ENCODE measurements around the gene DDAH1. TPM values are rescaled to one million over a fixed set of nuclear protein-coding genes. Genes with fewer than 3 reads are reported as not detected.

Gene DDAH1
- total and polyA plus RNA-seq, 2 experiments from 2014 or later = 29.4 to 41.7 TPM

DNA sequence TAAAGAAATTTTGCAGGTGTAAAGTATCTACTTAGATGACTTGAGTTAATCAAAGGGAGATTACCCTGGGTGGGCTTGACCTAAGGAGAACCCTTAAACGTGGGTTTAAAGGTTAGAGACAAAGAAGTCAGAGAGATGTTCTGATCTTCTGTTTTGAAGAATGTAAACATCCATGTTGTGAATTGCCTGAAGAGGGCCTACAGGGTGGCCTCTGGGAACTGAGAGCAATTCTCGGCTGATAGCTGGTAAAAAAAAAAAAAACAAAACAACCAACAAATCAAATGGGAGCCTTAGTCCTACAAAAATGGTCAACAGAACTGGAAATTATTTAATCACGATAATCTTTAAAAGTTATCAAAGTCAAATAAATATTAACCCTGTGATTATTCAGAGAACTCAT lies 99.1 kb downstream of the DDAH1 start:
- Histone ChIP-seq H3K4me2 (no peak overlapping the region), H3K36me3 (ENCODE audit: insufficient read depth) (no peaks in the 10 kb centered on the region), H2AFZ (no peak overlapping the region), H3K27me3 (ENCODE audit: insufficient read depth) (no peaks in the 10 kb centered on the region), H3K79me2 (replicated peaks; ENCODE audit: insufficient read depth) (no peaks in the 10 kb centered on the region), H3K4me1 (ENCODE audit: insufficient read depth) (no peaks in the 10 kb centered on the region), H3F3A (replicated peaks; ENCODE audit: low read depth) (no peaks in the 10 kb centered on the region), H3K4me3 (no peak overlapping the region), H4K20me1 (replicated peaks; ENCODE audit: insufficient read depth) (no peaks in the 10 kb centered on the region), H3K27ac (ENCODE audit: low read depth) (no peak overlapping the region), H3K9me2 (ENCODE audit: insufficient read depth) (no peaks in the 10 kb centered on the region)
- no peaks in the 10 kb centered on the region for H3K9me3 Mint-ChIP-seq
- H3K27me3 Mint-ChIP-seq (ENCODE audit: insufficient read depth, low read depth, poor library complexity) = no peaks in the 10 kb centered on the region
- no peaks in the 10 kb centered on the region for H3K36me3 Mint-ChIP-seq (ENCODE audit: low read depth)
- no peak for TF ChIP-seq CREB1 (CRISPR knock-in tag; IDR thresholded peaks at IDR 0.05; ENCODE audit: low read depth)
- TF ChIP-seq STAT1 (IDR thresholded peaks at IDR 0.05; ENCODE audit: unreplicated experiment) = no peak
- TF ChIP-seq ZNF331 (CRISPR knock-in tag; IDR thresholded peaks at IDR 0.05; ENCODE audit: low read depth) = no peak
- no peak for TF ChIP-seq POLR2AphosphoS5 (IDR thresholded peaks at IDR 0.05; ENCODE audit: low read depth)
- TF ChIP-seq, protein P1, sequence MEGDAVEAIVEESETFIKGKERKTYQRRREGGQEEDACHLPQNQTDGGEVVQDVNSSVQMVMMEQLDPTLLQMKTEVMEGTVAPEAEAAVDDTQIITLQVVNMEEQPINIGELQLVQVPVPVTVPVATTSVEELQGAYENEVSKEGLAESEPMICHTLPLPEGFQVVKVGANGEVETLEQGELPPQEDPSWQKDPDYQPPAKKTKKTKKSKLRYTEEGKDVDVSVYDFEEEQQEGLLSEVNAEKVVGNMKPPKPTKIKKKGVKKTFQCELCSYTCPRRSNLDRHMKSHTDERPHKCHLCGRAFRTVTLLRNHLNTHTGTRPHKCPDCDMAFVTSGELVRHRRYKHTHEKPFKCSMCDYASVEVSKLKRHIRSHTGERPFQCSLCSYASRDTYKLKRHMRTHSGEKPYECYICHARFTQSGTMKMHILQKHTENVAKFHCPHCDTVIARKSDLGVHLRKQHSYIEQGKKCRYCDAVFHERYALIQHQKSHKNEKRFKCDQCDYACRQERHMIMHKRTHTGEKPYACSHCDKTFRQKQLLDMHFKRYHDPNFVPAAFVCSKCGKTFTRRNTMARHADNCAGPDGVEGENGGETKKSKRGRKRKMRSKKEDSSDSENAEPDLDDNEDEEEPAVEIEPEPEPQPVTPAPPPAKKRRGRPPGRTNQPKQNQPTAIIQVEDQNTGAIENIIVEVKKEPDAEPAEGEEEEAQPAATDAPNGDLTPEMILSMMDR (conservative IDR thresholded peaks at IDR 0.05; ENCODE audit: low read depth in 2 of 2) = no peak
- TF ChIP-seq, protein P2, sequence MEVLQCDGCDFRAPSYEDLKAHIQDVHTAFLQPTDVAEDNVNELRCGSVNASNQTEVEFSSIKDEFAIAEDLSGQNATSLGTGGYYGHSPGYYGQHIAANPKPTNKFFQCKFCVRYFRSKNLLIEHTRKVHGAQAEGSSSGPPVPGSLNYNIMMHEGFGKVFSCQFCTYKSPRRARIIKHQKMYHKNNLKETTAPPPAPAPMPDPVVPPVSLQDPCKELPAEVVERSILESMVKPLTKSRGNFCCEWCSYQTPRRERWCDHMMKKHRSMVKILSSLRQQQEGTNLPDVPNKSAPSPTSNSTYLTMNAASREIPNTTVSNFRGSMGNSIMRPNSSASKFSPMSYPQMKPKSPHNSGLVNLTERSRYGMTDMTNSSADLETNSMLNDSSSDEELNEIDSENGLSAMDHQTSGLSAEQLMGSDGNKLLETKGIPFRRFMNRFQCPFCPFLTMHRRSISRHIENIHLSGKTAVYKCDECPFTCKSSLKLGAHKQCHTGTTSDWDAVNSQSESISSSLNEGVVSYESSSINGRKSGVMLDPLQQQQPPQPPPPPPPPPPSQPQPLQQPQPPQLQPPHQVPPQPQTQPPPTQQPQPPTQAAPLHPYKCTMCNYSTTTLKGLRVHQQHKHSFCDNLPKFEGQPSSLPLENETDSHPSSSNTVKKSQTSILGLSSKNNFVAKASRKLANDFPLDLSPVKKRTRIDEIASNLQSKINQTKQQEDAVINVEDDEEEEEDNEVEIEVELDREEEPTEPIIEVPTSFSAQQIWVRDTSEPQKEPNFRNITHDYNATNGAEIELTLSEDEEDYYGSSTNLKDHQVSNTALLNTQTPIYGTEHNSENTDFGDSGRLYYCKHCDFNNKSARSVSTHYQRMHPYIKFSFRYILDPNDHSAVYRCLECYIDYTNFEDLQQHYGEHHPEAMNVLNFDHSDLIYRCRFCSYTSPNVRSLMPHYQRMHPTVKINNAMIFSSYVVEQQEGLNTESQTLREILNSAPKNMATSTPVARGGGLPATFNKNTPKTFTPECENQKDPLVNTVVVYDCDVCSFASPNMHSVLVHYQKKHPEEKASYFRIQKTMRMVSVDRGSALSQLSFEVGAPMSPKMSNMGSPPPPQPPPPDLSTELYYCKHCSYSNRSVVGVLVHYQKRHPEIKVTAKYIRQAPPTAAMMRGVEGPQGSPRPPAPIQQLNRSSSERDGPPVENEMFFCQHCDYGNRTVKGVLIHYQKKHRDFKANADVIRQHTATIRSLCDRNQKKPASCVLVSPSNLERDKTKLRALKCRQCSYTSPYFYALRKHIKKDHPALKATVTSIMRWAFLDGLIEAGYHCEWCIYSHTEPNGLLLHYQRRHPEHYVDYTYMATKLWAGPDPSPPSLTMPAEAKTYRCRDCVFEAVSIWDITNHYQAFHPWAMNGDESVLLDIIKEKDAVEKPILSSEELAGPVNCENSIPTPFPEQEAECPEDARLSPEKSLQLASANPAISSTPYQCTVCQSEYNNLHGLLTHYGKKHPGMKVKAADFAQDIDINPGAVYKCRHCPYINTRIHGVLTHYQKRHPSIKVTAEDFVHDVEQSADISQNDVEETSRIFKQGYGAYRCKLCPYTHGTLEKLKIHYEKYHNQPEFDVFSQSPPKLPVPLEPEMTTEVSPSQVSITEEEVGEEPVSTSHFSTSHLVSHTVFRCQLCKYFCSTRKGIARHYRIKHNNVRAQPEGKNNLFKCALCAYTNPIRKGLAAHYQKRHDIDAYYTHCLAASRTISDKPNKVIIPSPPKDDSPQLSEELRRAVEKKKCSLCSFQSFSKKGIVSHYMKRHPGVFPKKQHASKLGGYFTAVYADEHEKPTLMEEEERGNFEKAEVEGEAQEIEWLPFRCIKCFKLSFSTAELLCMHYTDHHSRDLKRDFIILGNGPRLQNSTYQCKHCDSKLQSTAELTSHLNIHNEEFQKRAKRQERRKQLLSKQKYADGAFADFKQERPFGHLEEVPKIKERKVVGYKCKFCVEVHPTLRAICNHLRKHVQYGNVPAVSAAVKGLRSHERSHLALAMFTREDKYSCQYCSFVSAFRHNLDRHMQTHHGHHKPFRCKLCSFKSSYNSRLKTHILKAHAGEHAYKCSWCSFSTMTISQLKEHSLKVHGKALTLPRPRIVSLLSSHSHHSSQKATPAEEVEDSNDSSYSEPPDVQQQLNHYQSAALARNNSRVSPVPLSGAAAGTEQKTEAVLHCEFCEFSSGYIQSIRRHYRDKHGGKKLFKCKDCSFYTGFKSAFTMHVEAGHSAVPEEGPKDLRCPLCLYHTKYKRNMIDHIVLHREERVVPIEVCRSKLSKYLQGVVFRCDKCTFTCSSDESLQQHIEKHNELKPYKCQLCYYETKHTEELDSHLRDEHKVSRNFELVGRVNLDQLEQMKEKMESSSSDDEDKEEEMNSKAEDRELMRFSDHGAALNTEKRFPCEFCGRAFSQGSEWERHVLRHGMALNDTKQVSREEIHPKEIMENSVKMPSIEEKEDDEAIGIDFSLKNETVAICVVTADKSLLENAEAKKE (CRISPR knock-in tag; IDR thresholded peaks at IDR 0.05) = no peak
- no peak for TF ChIP-seq EZH2 (IDR thresholded peaks at IDR 0.05; ENCODE audit: low read depth, unreplicated experiment)
- TF ChIP-seq, protein P3, sequence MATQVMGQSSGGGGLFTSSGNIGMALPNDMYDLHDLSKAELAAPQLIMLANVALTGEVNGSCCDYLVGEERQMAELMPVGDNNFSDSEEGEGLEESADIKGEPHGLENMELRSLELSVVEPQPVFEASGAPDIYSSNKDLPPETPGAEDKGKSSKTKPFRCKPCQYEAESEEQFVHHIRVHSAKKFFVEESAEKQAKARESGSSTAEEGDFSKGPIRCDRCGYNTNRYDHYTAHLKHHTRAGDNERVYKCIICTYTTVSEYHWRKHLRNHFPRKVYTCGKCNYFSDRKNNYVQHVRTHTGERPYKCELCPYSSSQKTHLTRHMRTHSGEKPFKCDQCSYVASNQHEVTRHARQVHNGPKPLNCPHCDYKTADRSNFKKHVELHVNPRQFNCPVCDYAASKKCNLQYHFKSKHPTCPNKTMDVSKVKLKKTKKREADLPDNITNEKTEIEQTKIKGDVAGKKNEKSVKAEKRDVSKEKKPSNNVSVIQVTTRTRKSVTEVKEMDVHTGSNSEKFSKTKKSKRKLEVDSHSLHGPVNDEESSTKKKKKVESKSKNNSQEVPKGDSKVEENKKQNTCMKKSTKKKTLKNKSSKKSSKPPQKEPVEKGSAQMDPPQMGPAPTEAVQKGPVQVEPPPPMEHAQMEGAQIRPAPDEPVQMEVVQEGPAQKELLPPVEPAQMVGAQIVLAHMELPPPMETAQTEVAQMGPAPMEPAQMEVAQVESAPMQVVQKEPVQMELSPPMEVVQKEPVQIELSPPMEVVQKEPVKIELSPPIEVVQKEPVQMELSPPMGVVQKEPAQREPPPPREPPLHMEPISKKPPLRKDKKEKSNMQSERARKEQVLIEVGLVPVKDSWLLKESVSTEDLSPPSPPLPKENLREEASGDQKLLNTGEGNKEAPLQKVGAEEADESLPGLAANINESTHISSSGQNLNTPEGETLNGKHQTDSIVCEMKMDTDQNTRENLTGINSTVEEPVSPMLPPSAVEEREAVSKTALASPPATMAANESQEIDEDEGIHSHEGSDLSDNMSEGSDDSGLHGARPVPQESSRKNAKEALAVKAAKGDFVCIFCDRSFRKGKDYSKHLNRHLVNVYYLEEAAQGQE (IDR thresholded peaks at IDR 0.05; ENCODE audit: unreplicated experiment) = no peak
- TF ChIP-seq, protein P4, sequence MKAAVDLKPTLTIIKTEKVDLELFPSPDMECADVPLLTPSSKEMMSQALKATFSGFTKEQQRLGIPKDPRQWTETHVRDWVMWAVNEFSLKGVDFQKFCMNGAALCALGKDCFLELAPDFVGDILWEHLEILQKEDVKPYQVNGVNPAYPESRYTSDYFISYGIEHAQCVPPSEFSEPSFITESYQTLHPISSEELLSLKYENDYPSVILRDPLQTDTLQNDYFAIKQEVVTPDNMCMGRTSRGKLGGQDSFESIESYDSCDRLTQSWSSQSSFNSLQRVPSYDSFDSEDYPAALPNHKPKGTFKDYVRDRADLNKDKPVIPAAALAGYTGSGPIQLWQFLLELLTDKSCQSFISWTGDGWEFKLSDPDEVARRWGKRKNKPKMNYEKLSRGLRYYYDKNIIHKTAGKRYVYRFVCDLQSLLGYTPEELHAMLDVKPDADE (IDR thresholded peaks at IDR 0.05) = no peak
- no peak for TF ChIP-seq NANOG (IDR thresholded peaks at IDR 0.05; ENCODE audit: borderline replicate concordance)
- TF ChIP-seq JUNB (IDR thresholded peaks at IDR 0.05; ENCODE audit: unreplicated experiment) = no peak
- no peak for TF ChIP-seq EZH2phosphoT487 (IDR thresholded peaks at IDR 0.05; ENCODE audit: unreplicated experiment)
- no peak for TF ChIP-seq ZNF114 (CRISPR knock-in tag; IDR thresholded peaks at IDR 0.05)
- no peak for ATAC-seq
- peaks cover 5% of the 10 kb centered on the region; the same call in 2 of the 3 replicates for H3K4me1 Mint-ChIP-seq
- no peak overlapping the region for H3K4me3 Mint-ChIP-seq
- no peak overlapping the region for H3K27ac Mint-ChIP-seq
- no peak for DNase-seq (ENCODE audit: low spot score)

Measured in GM23338 (cell line).